Measurements from ENCODE around the gene PAFAH1B1.
A peak's percentile ranks its signal among the peaks of the same experiment; 100 is the strongest.

DNA sequence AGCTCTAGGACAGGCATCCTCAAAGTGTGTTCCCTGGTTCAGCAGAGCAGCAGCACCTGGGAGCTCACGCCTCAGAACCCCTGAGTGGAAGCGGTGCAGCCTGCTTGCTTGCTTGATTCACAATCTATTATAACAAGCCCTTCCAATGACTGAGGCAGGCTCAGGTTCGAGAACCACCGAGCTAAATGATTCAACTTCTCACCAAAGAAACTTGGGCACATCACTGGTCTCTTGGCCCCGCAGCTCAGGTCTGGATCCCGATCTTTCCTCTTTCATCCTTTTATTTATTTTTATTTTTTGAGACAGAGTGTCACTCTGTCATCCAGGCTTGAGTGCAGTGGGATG, 93.6 kb downstream of the PAFAH1B1 start:
- TF ChIP-seq POLR2A (IDR thresholded peaks at IDR 0.05), result peak in 1 of 2 donors; percentile 30
- TF ChIP-seq, protein P1, sequence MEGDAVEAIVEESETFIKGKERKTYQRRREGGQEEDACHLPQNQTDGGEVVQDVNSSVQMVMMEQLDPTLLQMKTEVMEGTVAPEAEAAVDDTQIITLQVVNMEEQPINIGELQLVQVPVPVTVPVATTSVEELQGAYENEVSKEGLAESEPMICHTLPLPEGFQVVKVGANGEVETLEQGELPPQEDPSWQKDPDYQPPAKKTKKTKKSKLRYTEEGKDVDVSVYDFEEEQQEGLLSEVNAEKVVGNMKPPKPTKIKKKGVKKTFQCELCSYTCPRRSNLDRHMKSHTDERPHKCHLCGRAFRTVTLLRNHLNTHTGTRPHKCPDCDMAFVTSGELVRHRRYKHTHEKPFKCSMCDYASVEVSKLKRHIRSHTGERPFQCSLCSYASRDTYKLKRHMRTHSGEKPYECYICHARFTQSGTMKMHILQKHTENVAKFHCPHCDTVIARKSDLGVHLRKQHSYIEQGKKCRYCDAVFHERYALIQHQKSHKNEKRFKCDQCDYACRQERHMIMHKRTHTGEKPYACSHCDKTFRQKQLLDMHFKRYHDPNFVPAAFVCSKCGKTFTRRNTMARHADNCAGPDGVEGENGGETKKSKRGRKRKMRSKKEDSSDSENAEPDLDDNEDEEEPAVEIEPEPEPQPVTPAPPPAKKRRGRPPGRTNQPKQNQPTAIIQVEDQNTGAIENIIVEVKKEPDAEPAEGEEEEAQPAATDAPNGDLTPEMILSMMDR (IDR thresholded peaks at IDR 0.05), result no peak

All from adrenal gland (tissue), 5 donors.